Naive thymus-derived CD4-positive, alpha-beta T cell (primary cell): Measurements from ENCODE around the gene NCBP2L. TPM values are rescaled to one million over a fixed set of nuclear protein-coding genes. Genes with fewer than 3 reads are reported as not detected.

Experiments
- polyA plus RNA-seq, 2 donors: library from polyadenylated mRNA; unstranded; fragments of 300-500 nt; fragmentation: Illumina TruSeq; gene quantifications; one replicate each; pipeline ENCODE4 v1.2.3, GENCODE V29; 2021
- total RNA-seq, 6 experiments: library from RNA in 5 of 6; stranded (reverse) in 5 of 6; gene quantifications; 1 replicate in 5 of 6; 2 replicates in 1 of 6; pipeline ENCODE4 v1.2.3 and lab custom pipeline; 2021 to 2026

NCBP2L gene
- total and polyA plus RNA-seq, 7 experiments from 2014 or later: 0.09 TPM; not detected in 6

Other genes starting within 250 kb of the NCBP2L start
- 10 to 100 TPM; 59.2 to 71.8 (median 62.6) TPM for gene PRPS1, start 149.2 kb upstream of the NCBP2L start, total RNA-seq
- gene PRPS1, start 149.2 kb upstream of the NCBP2L start, polyA plus RNA-seq: 10 to 100 TPM; 54.7 to 56.8 TPM
- 1,000 to 10,000 TPM in 2 of 5 experiments, 100 to 1,000 TPM in 2, 10 to 100 TPM in 1; 44.2 to 1,917 (median 255) TPM for gene TSC22D3, start 1.9 kb upstream of the NCBP2L start, total RNA-seq
- 100 to 1,000 TPM; 383 to 690 TPM for gene TSC22D3, start 1.9 kb upstream of the NCBP2L start, polyA plus RNA-seq
- 10 to 100 TPM in 4 of 5 experiments, 1 to 10 TPM in 1; 4.4 to 22.5 (median 18.5) TPM for gene MID2, start 48.1 kb downstream of the NCBP2L start, total RNA-seq
- gene MID2, start 48.1 kb downstream of the NCBP2L start, polyA plus RNA-seq: 10 to 100 TPM in 1 of 2 donors, 1 to 10 TPM in 1; 5.7 to 16.2 TPM
- not detected for gene TEX13B, start 204.6 kb downstream of the NCBP2L start, total RNA-seq
- gene TEX13B, start 204.6 kb downstream of the NCBP2L start, polyA plus RNA-seq: not detected